ENCODE results near the gene UBR4. TPM values are rescaled to one million over a fixed set of nuclear protein-coding genes. Genes with fewer than 3 reads are reported as not detected.

Gene UBR4
- total RNA-seq, 1 donor from 2014 or later = 223 TPM

GRCh38 chr1:19096990-19097389 is 113.1 kb downstream of the UBR4 start:
- no peaks in the 10 kb centered on the region for H3K4me1 Mint-ChIP-seq (ENCODE audit: unreplicated experiment)
- H3K4me3 Mint-ChIP-seq (ENCODE audit: unreplicated experiment) = no peak overlapping the region
- no peak for DNase-seq (ENCODE audit: low spot score)
- H3K36me3 Mint-ChIP-seq (ENCODE audit: low read depth, unreplicated experiment) = peaks cover 65% of the 10 kb centered on the region
- H3K27me3 Mint-ChIP-seq (ENCODE audit: unreplicated experiment) = no peaks in the 10 kb centered on the region
- H3K27ac Mint-ChIP-seq (ENCODE audit: unreplicated experiment) = peak overlapping the region; percentile 17
- no peak for TF ChIP-seq CTCF (IDR thresholded peaks at IDR 0.05; ENCODE audit: unreplicated experiment)
- no peaks in the 10 kb centered on the region for H3K9me3 Mint-ChIP-seq (ENCODE audit: unreplicated experiment)

- peak overlapping the region; percentile 77 for H3K4me3 Mint-ChIP-seq (ENCODE audit: unreplicated experiment)
- H3K27ac Mint-ChIP-seq (ENCODE audit: unreplicated experiment) = no peak overlapping the region
- H3K4me1 Mint-ChIP-seq (ENCODE audit: unreplicated experiment) = no peaks in the 10 kb centered on the region
- H3K9me3 Mint-ChIP-seq (ENCODE audit: unreplicated experiment) = no peaks in the 10 kb centered on the region
- TF ChIP-seq CTCF (IDR thresholded peaks at IDR 0.05; ENCODE audit: unreplicated experiment) = no peak
- peak; percentile 39 for DNase-seq (ENCODE audit: low spot score)
- peaks cover 66% of the 10 kb centered on the region for H3K36me3 Mint-ChIP-seq (ENCODE audit: low read depth, unreplicated experiment)
- no peaks in the 10 kb centered on the region for H3K27me3 Mint-ChIP-seq (ENCODE audit: unreplicated experiment)
Measured at GRCh38 chr1:19096036-19096833, 113.8 kb downstream of the UBR4 start.

GRCh38 chr1:19091196-19091953 is 118.7 kb downstream of the UBR4 start:
- TF ChIP-seq CTCF (IDR thresholded peaks at IDR 0.05; ENCODE audit: unreplicated experiment) = no peak
- H3K36me3 Mint-ChIP-seq (ENCODE audit: low read depth, unreplicated experiment) = peaks cover 71% of the 10 kb centered on the region
- no peaks in the 10 kb centered on the region for H3K9me3 Mint-ChIP-seq (ENCODE audit: unreplicated experiment)
- no peaks in the 10 kb centered on the region for H3K4me1 Mint-ChIP-seq (ENCODE audit: unreplicated experiment)
- no peak for DNase-seq (ENCODE audit: low spot score)
- H3K27ac Mint-ChIP-seq (ENCODE audit: unreplicated experiment) = no peak overlapping the region
- H3K4me3 Mint-ChIP-seq (ENCODE audit: unreplicated experiment) = peak overlapping the region; percentile 9
- no peaks in the 10 kb centered on the region for H3K27me3 Mint-ChIP-seq (ENCODE audit: unreplicated experiment)

- H3K36me3 Mint-ChIP-seq (ENCODE audit: low read depth, unreplicated experiment) = peaks cover 72% of the 10 kb centered on the region
- H3K4me3 Mint-ChIP-seq (ENCODE audit: unreplicated experiment) = no peak overlapping the region
- DNase-seq (ENCODE audit: low spot score) = no peak
- no peak overlapping the region for H3K27ac Mint-ChIP-seq (ENCODE audit: unreplicated experiment)
- peaks cover 2% of the 10 kb centered on the region for H3K27me3 Mint-ChIP-seq (ENCODE audit: unreplicated experiment)
- H3K9me3 Mint-ChIP-seq (ENCODE audit: unreplicated experiment) = no peaks in the 10 kb centered on the region
- H3K4me1 Mint-ChIP-seq (ENCODE audit: unreplicated experiment) = peaks cover 3% of the 10 kb centered on the region
- TF ChIP-seq CTCF (IDR thresholded peaks at IDR 0.05; ENCODE audit: unreplicated experiment) = no peak
Measured at GRCh38 chr1:19089524-19089923, 120.5 kb downstream of the UBR4 start.

Measured in endothelial cell (in vitro differentiated cells).